ENCODE data around the gene SBNO1. TPM values are rescaled to one million over a fixed set of nuclear protein-coding genes. Genes with fewer than 3 reads are reported as not detected.

Gene SBNO1
- total RNA-seq, 1 donor from 2014 or later: 44.7 TPM

DNA sequence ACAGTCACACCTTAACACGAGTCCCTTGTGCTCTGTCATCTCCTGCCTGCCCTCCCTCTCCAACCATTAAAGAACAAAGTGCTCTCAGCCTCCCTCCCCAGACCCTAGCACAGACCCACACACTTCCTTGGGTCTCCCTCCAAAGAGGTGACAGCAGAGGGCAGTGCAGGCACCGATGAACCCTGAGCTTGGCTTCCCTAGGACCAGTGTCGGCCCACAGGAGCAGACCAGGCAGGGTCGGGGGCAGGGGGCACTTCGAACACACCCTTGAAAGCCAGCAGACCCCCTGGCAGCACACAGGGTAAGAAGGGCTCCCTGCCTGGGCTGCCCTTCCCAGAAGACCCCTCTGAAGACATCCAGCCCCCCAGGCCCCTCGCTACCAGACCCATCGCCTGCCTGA, 100.0 kb downstream of the SBNO1 start:
- peaks cover 13% of the 10 kb centered on the region for H3K4me1 Mint-ChIP-seq (ENCODE audit: unreplicated experiment)
- TF ChIP-seq, protein P1, sequence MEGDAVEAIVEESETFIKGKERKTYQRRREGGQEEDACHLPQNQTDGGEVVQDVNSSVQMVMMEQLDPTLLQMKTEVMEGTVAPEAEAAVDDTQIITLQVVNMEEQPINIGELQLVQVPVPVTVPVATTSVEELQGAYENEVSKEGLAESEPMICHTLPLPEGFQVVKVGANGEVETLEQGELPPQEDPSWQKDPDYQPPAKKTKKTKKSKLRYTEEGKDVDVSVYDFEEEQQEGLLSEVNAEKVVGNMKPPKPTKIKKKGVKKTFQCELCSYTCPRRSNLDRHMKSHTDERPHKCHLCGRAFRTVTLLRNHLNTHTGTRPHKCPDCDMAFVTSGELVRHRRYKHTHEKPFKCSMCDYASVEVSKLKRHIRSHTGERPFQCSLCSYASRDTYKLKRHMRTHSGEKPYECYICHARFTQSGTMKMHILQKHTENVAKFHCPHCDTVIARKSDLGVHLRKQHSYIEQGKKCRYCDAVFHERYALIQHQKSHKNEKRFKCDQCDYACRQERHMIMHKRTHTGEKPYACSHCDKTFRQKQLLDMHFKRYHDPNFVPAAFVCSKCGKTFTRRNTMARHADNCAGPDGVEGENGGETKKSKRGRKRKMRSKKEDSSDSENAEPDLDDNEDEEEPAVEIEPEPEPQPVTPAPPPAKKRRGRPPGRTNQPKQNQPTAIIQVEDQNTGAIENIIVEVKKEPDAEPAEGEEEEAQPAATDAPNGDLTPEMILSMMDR (IDR thresholded peaks at IDR 0.05; ENCODE audit: unreplicated experiment): no peak
- peak; percentile 28 for DNase-seq (ENCODE audit: low spot score)
- peaks cover 51% of the 10 kb centered on the region for H3K36me3 Mint-ChIP-seq (ENCODE audit: low read depth, unreplicated experiment)
- no peak overlapping the region for H3K27ac Mint-ChIP-seq (ENCODE audit: unreplicated experiment)
- H3K9me3 Mint-ChIP-seq (ENCODE audit: unreplicated experiment): no peaks in the 10 kb centered on the region
- peak overlapping the region; percentile 62 for H3K4me3 Mint-ChIP-seq (ENCODE audit: unreplicated experiment)
- H3K27me3 Mint-ChIP-seq (ENCODE audit: unreplicated experiment): peaks cover 6% of the 10 kb centered on the region

GRCh38 chr12:123263196-123263817, 101.3 kb downstream of the SBNO1 start:
- DNase-seq (ENCODE audit: low spot score): no peak
- peaks cover 57% of the 10 kb centered on the region for H3K36me3 Mint-ChIP-seq (ENCODE audit: low read depth, unreplicated experiment)
- peak overlapping the region; percentile 69 for H3K4me3 Mint-ChIP-seq (ENCODE audit: unreplicated experiment)
- H3K27ac Mint-ChIP-seq (ENCODE audit: unreplicated experiment): no peak overlapping the region
- peaks cover 6% of the 10 kb centered on the region for H3K27me3 Mint-ChIP-seq (ENCODE audit: unreplicated experiment)
- H3K4me1 Mint-ChIP-seq (ENCODE audit: unreplicated experiment): peaks cover 6% of the 10 kb centered on the region
- H3K9me3 Mint-ChIP-seq (ENCODE audit: unreplicated experiment): no peaks in the 10 kb centered on the region
- TF ChIP-seq, protein P1 (IDR thresholded peaks at IDR 0.05; ENCODE audit: unreplicated experiment): no peak

- no peak for DNase-seq (ENCODE audit: low spot score)
- H3K27ac Mint-ChIP-seq (ENCODE audit: unreplicated experiment): no peak overlapping the region
- H3K4me3 Mint-ChIP-seq (ENCODE audit: unreplicated experiment): no peak overlapping the region
- TF ChIP-seq, protein P1 (IDR thresholded peaks at IDR 0.05; ENCODE audit: unreplicated experiment): no peak
- no peaks in the 10 kb centered on the region for H3K4me1 Mint-ChIP-seq (ENCODE audit: unreplicated experiment)
- peaks cover 3% of the 10 kb centered on the region for H3K27me3 Mint-ChIP-seq (ENCODE audit: unreplicated experiment)
- peaks cover 57% of the 10 kb centered on the region for H3K36me3 Mint-ChIP-seq (ENCODE audit: low read depth, unreplicated experiment)
- no peaks in the 10 kb centered on the region for H3K9me3 Mint-ChIP-seq (ENCODE audit: unreplicated experiment)
Measured at GRCh38 chr12:123261196-123261595, 103.5 kb downstream of the SBNO1 start.

DNA sequence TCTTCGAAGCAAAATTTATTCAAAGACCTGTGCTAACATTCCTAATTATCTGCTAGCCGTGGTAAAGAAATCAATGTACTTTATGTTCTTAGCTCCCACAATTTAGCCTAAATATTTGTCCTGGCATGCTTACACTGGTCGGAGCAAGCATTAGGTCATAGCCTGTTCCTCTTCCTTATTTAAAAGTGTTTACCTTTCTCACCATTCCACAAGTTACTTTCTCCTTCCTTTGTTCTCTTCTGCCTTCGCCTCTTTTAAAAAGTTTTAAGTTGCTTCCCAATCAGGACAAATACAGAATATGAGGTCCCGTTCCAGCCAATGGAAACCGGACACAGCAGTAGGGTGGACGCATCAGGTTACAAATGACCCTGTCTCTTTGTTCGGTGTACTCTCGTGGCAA, 104.6 kb downstream of the SBNO1 start:
- TF ChIP-seq, protein P1 (IDR thresholded peaks at IDR 0.05; ENCODE audit: unreplicated experiment): no peak
- Mint-ChIP-seq H3K36me3 (ENCODE audit: low read depth, unreplicated experiment) (peaks cover 57% of the 10 kb centered on the region), H3K4me1 (ENCODE audit: unreplicated experiment) (no peaks in the 10 kb centered on the region), H3K9me3 (ENCODE audit: unreplicated experiment) (no peaks in the 10 kb centered on the region), H3K4me3 (ENCODE audit: unreplicated experiment) (peak overlapping the region; percentile 12), H3K27ac (ENCODE audit: unreplicated experiment) (peak overlapping the region; percentile 59), H3K27me3 (ENCODE audit: unreplicated experiment) (peaks cover 3% of the 10 kb centered on the region)
- no peak for DNase-seq (ENCODE audit: low spot score)

DNA sequence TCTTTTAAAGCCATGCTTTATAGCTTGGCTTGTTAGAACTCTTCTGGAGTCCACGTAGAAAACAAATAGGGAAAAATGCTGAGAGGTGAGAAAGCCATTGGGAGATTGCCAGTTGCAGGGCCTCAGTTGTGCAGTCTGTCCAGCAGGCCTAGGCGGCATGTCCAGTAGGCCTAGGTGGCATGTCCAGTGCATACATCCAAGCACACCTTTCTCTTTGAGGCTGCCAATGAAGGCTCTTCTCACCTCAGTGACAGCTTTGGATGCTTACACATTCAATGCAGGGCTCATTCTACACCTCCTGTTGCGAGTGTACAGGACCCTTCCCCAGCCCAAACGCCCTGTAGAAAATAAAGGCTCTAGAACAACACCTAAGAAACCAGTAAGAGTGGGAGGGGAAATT, 106.1 kb downstream of the SBNO1 start:
- Mint-ChIP-seq H3K36me3 (ENCODE audit: low read depth, unreplicated experiment) (peaks cover 60% of the 10 kb centered on the region), H3K27ac (ENCODE audit: unreplicated experiment) (no peak overlapping the region), H3K4me1 (ENCODE audit: unreplicated experiment) (no peaks in the 10 kb centered on the region), H3K9me3 (ENCODE audit: unreplicated experiment) (no peaks in the 10 kb centered on the region), H3K4me3 (ENCODE audit: unreplicated experiment) (no peak overlapping the region), H3K27me3 (ENCODE audit: unreplicated experiment) (no peaks in the 10 kb centered on the region)
- no peak for DNase-seq (ENCODE audit: low spot score)
- TF ChIP-seq, protein P1 (IDR thresholded peaks at IDR 0.05; ENCODE audit: unreplicated experiment): no peak

Measured in endothelial cell (in vitro differentiated cells).